Measurements from ENCODE around the gene EIF4B. TPM values are rescaled to one million over a fixed set of nuclear protein-coding genes. Genes with fewer than 3 reads are reported as not detected.

EIF4B gene
- total and polyA plus RNA-seq, 2 of the 8 experiments (the other 6 are each of a cell fraction or from before 2014, with no cell fraction given) = 269 to 816 TPM

DNA sequence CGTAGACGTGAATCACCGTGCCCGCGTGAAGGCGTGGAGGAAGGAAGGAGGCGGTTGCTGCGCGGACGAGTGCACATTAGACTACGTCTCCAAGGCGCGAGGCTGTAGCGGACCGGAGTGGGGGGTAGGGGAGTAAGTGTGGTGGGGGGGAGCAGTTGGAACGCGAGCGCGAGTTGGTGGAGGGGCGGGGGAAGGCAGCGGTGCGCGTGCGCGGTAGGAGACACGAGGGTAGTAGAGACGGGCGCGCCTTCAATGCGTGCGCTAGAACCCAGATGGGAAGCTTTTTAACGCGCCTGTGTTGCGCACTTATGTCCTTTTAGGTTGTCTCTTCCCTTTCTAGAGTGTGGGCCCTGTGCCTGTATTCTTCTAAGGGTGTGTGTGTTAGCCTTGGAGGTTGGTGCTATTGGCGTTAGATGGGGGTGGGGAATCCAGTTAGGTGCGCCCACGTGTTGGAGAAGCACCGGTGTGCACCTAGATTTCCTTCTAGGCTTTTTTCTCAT, 604 bp downstream of the EIF4B start:
- Histone ChIP-seq H2AFZ (ENCODE audit: low read length) (no peak overlapping the region), H2BK5ac (ENCODE audit: low read depth, low read length) (peak overlapping the region; percentile 100), H2BK120ac (replicated peaks; ENCODE audit: low read depth, low read length) (peak overlapping the region; percentile 96), H3K9ac (replicated peaks in 1 of 4; ENCODE audit: extremely low read depth in 1 of 4, low read depth in 3 of 4, low read length in 3 of 4) (peak overlapping the region; percentile 94 to 100 (median 98)), H3K23ac (ENCODE audit: insufficient read length) (no peak overlapping the region), H3K9me3 (ENCODE audit: insufficient read depth in 2 of 2, low read depth in 1 of 2, low read length in 1 of 2) (no peaks in the 10 kb centered on the region), H4K20me1 (replicated peaks in 1 of 2; ENCODE audit: control insufficient read depth in 1 of 2, insufficient read depth in 2 of 2, low read length in 2 of 2) (peaks cover 10 to 17% of the 10 kb centered on the region in 2 experiments), H3K79me2 (ENCODE audit: control insufficient read depth in 1 of 2, insufficient read depth in 2 of 2, low read length in 2 of 2) (peaks cover 47 to 57% of the 10 kb centered on the region in 2 experiments), H2AK5ac (ENCODE audit: low read depth, low read length) (peak overlapping the region; percentile 99), H3K4me2 (ENCODE audit: insufficient read depth in 1 of 2, low read depth in 2 of 2, low read length in 2 of 2) (peak overlapping the region; percentile 71), H3K27ac (ENCODE audit: low read depth, low read length) (peak overlapping the region; percentile 98), H3K4me1 (replicated peaks in 1 of 4; ENCODE audit: control insufficient read depth in 3 of 4, insufficient read depth in 4 of 4, low read length in 3 of 4) (peaks cover 0 to 12% (median 6%) of the 10 kb centered on the region in 4 experiments; a peak in 4 of 7 replicates), H2BK15ac (ENCODE audit: low read length) (peak overlapping the region; percentile 99), H3K36me3 (ENCODE audit: control insufficient read depth in 2 of 4, insufficient read depth in 4 of 4, low read length in 3 of 4) (peaks cover 0 to 28% (median 1%) of the 10 kb centered on the region in 4 experiments; a peak in 3 of 8 replicates), H4K8ac (ENCODE audit: extremely low read depth, insufficient read depth, low read length) (peak overlapping the region; percentile 99), H3K23me2 (ENCODE audit: low read depth, low read length) (peaks cover 10% of the 10 kb centered on the region; the same call in 1 of the 2 replicates), H3K18ac (ENCODE audit: extremely low read depth, low read length) (peak overlapping the region; percentile 100), H4K5ac (ENCODE audit: insufficient read length, low read depth, low read length) (peak overlapping the region; percentile 90), H3K79me1 (ENCODE audit: low read depth, low read length) (no peaks in the 10 kb centered on the region), H3K14ac (ENCODE audit: insufficient read length) (peak overlapping the region; percentile 2), H3K4me3 (ENCODE audit: extremely low read depth in 1 of 4, insufficient read depth in 2 of 4, low read depth in 3 of 4, low read length in 4 of 4) (peak overlapping the region; percentile 73 to 93 (median 88)), H2BK20ac (ENCODE audit: low read length) (no peak overlapping the region), H3K27me3 (replicated peaks in 1 of 4; ENCODE audit: control insufficient read depth in 3 of 4, extremely low read depth in 1 of 4, insufficient read depth in 3 of 4, low read length in 3 of 4) (no peaks in the 10 kb centered on the region), H2BK12ac (ENCODE audit: low read depth, low read length) (peak overlapping the region; percentile 98; the same call in 1 of the 2 replicates), H3K4ac (replicated peaks; ENCODE audit: insufficient read length, low read depth, low read length) (peak overlapping the region; percentile 100), H3K56ac (replicated peaks; ENCODE audit: insufficient read length, low read depth, low read length) (peak overlapping the region; percentile 90), H4K91ac (replicated peaks; ENCODE audit: insufficient read length, low read length) (peak overlapping the region; percentile 100)
- ChIA-PET CTCF (ENCODE audit: partially characterized antibody) (interaction anchor here (0.6 to 1.5 kb wide), 6 partner anchors 10 to 205 kb away, joined by 3 to 6 read pairs (median 4); no protein-coding TSS in a partner anchor), POLR2A (ENCODE audit: partially characterized antibody) (interaction anchor here (0.6 to 15.4 kb wide), 30 partner anchors 10 to 1075 kb away, joined by 3 to 711 read pairs (median 4); partner anchors contain the start of genes KRT8, SPRYD3 and TNS2)
- no peak for FAIRE-seq
- peak in 1 of 2 experiments; percentile 77 for DNase-seq (ENCODE audit: low read depth in 1 of 2, low spot score in 2 of 2)
- WGBS, 2 experiments (ENCODE audit: extremely low coverage in 1 of 2, insufficient coverage in 1 of 2, insufficient read length in 1 of 2, insufficient replicate concordance in 2 of 2, low coverage in 1 of 2, low lambda C conversion rate in 2 of 2, missing lambda C conversion rate in 1 of 2) = 1% methylated on average over 11 of the region's 38 CpGs; no CpG with 5 or more reads in 1 of the 2 experiments
- TF ChIP-seq RAD21 (IDR thresholded peaks at IDR 0.05 in 1 of 2, conservative IDR thresholded peaks at IDR 0.05 in 1 of 2; ENCODE audit: low read depth in 2 of 2, low read length in 2 of 2) (no peak), EZH2 (IDR thresholded peaks at IDR 0.05; ENCODE audit: low read depth, low read length, severe bottlenecking) (no peak), RFX5 (IDR thresholded peaks at IDR 0.05; ENCODE audit: borderline replicate concordance, low read depth, low read length) (no peak), CHD2 (IDR thresholded peaks at IDR 0.05; ENCODE audit: low read length) (no peak), KDM4A (IDR thresholded peaks at IDR 0.05; ENCODE audit: low read depth, low read length, severe bottlenecking) (no peak), TCF12 (IDR thresholded peaks at IDR 0.05; ENCODE audit: low read depth, low read length) (no peak), ZNF274 (IDR thresholded peaks at IDR 0.05; ENCODE audit: borderline replicate concordance, extremely low read depth, low read length) (no peak), SP1 (IDR thresholded peaks at IDR 0.05; ENCODE audit: low read depth, low read length) (peak; percentile 26; the same call in 1 of the 2 replicates), SP4 (IDR thresholded peaks at IDR 0.05; ENCODE audit: low read length) (no peak; the same call in 1 of the 2 replicates), BRCA1 (IDR thresholded peaks at IDR 0.05; ENCODE audit: low read depth, low read length) (no peak), HDAC6 (IDR thresholded peaks at IDR 0.05; ENCODE audit: low read depth, low read length) (no peak), SIN3A (conservative IDR thresholded peaks at IDR 0.05 in 1 of 2, IDR thresholded peaks at IDR 0.05 in 1 of 2; ENCODE audit: low read depth in 1 of 2, low read length in 2 of 2) (0 out of 4 replicates have a peak, but pooled peaks have one; percentile 1 to 73)
